GM06990 (cell line): ENCODE measurements around the gene MAPK10.

ENCODE experiments used
- DNase-seq: peaks from one replicate; pipeline ENCODE4 v3.0.0-alpha.2; 2011; ENCODE audit not compliant: insufficient read length; ENCODE audit errors: extremely low read depth
- H3K27me3 ChIP-seq: replicated peaks from 2 replicates; pipeline ENCODE4 v1.6.0; 2011; ENCODE audit warnings: low read length; ENCODE audit not compliant: control insufficient read depth, insufficient read depth
- H3K36me3 ChIP-seq: 2 replicates; pipeline ENCODE4 v1.5.1; 2011; ENCODE audit warnings: low read length; ENCODE audit not compliant: control insufficient read depth, insufficient read depth
- H3K4me3 ChIP-seq: replicated peaks from 2 replicates; pipeline ENCODE4 v1.5.1; 2011; ENCODE audit warnings: low read depth, mild to moderate bottlenecking, control low read depth, low read length
- CTCF ChIP-seq: IDR thresholded peaks from 2 replicates; pipeline ENCODE4 v1.5.1; 2011; ENCODE audit warnings: low read length, control low read depth, mild to moderate bottlenecking, inconsistent platforms; ENCODE audit not compliant: insufficient read depth, poor library complexity, severe bottlenecking

Gene MAPK10

GRCh38 chr4:86221002-86221401, 138.9 kb downstream of the MAPK10 start:
- TF ChIP-seq CTCF = no peak
- Histone ChIP-seq H3K27me3 (no peaks in the 10 kb centered on the region; the same call in 1 of the 2 replicates), H3K36me3 (no peaks in the 10 kb centered on the region), H3K4me3 (no peak overlapping the region)
- DNase-seq = no peak

GRCh38 chr4:86220121-86220520, 139.7 kb downstream of the MAPK10 start:
- DNase-seq = no peak
- H3K36me3 ChIP-seq = no peaks in the 10 kb centered on the region

GRCh38 chr4:86218746-86219473, 140.9 kb downstream of the MAPK10 start:
- no peak for TF ChIP-seq CTCF
- Histone ChIP-seq H3K4me3 (no peak overlapping the region), H3K27me3 (no peaks in the 10 kb centered on the region), H3K36me3 (no peaks in the 10 kb centered on the region)
- no peak for DNase-seq

More at GRCh38 chr4:86220121-86220520, 139.7 kb downstream of the MAPK10 start:
- Histone ChIP-seq H3K27me3 (no peaks in the 10 kb centered on the region), H3K4me3 (no peak overlapping the region)
- no peak for TF ChIP-seq CTCF

GRCh38 chr4:86203176-86203575, 156.7 kb downstream of the MAPK10 start:
- no peak for DNase-seq
- Histone ChIP-seq H3K36me3 (no peaks in the 10 kb centered on the region), H3K4me3 (no peak overlapping the region), H3K27me3 (no peaks in the 10 kb centered on the region)
- TF ChIP-seq CTCF = no peak

GRCh38 chr4:86185659-86186058, 174.2 kb downstream of the MAPK10 start:
- H3K4me3 ChIP-seq = no peak overlapping the region
- H3K36me3 ChIP-seq = no peaks in the 10 kb centered on the region
- no peak for DNase-seq
- no peaks in the 10 kb centered on the region for H3K27me3 ChIP-seq
- TF ChIP-seq CTCF = no peak
